Heart left ventricle (tissue), 16 donors: Measurements from ENCODE around the gene DTX3. TPM values are rescaled to one million over a fixed set of nuclear protein-coding genes. Genes with fewer than 3 reads are reported as not detected.
A peak's percentile ranks its signal among the peaks of the same experiment; 100 is the strongest.

Experiments
- ATAC-seq, 4 donors: fragments of 200-7000 bp; cut with Tn5 transposase; one replicate each; pipeline ENCODE4 v1.9.1; 2020 to 2022; ENCODE audit warnings: moderate library complexity in 4 of 4, mild to moderate bottlenecking in 3 of 4, moderate number of reproducible peaks in 1 of 4
- DNase-seq, 5 donors: peaks; one replicate each; pipeline ENCODE4 v3.0.0-alpha.2; 2020
- H3K27ac ChIP-seq, 12 donors: fragments of 200-600 bp; sonication (generic) in 4 of 12; one replicate each; pipeline versions ENCODE4 v1.5.0 to v1.8.0; 2016 to 2022; ENCODE audit warnings: mild to moderate bottlenecking in 2 of 12
- H3K27me3 ChIP-seq, 9 donors: fragments of 200-600 bp; sonication (generic) in 2 of 9; one replicate each; pipeline versions ENCODE4 v1.5.1 to v1.8.0; 2016 to 2022; ENCODE audit warnings: mild to moderate bottlenecking in 3 of 9
- H3K36me3 ChIP-seq, 9 donors: fragments of 200-600 bp; sonication (generic) in 2 of 9; one replicate each; pipeline versions ENCODE4 v1.5.0 to v1.8.0; 2018 to 2022; ENCODE audit warnings: mild to moderate bottlenecking in 2 of 9
- H3K4me1 ChIP-seq, 12 donors: fragments of 200-600 bp; sonication (generic) in 4 of 12; one replicate each; pipeline versions ENCODE4 v1.5.0 to v1.8.0; 2016 to 2022; ENCODE audit warnings: mild to moderate bottlenecking in 3 of 12
- H3K4me3 ChIP-seq, 12 donors: fragments of 200-600 bp; sonication (generic) in 4 of 12; one replicate each; pipeline versions ENCODE4 v1.5.0 to v1.8.0; 2017 to 2022; ENCODE audit warnings: mild to moderate bottlenecking in 9 of 12, moderate library complexity in 4 of 12
- H3K9me3 ChIP-seq, 12 donors: fragments of 200-600 bp; sonication (generic) in 4 of 12; one replicate each; pipeline versions ENCODE4 v1.5.0 to v1.8.0; 2016 to 2022; ENCODE audit warnings: mild to moderate bottlenecking in 1 of 12
- CTCF ChIP-seq, 12 donors: fragments of 200-600 bp; sonication (generic) in 4 of 12; IDR thresholded peaks; one replicate each; pipeline versions ENCODE4 v1.5.0 to v1.8.0; 2018 to 2022; ENCODE audit warnings: antibody characterized with exemption in 12 of 12, mild to moderate bottlenecking in 5 of 12
- POLR2A ChIP-seq, 2 donors: fragments of 450-650 bp; IDR thresholded peaks; one replicate each; pipeline ENCODE4 v1.6.1; 2017; ENCODE audit warnings: antibody characterized with exemption in 2 of 2, mild to moderate bottlenecking in 2 of 2, moderate library complexity in 2 of 2
- WGBS, 4 donors: extraction: QIAGEN DNeasy Blood & Tissue Kit in 2 of 4; methylation state at CpG; one replicate each; pipeline versions ENCODE4 v1.1.5 to v1.1.7; 2013 to 2018; 5-methylcytosine and 5-hydroxymethylcytosine counted together
- intact Hi-C, 10 donors: fragments of 100-400 bp; cut with DNase I; formaldehyde crosslinking; loops; one replicate each; pipeline versions ENCODE4 v1.11.1 to v1.14.2; 2022
- polyA plus RNA-seq, 2 donors: library from polyadenylated mRNA; stranded (reverse); fragments of 200-250 nt; gene quantifications; one replicate each; pipeline ENCODE4 v1.2.3, GENCODE V29; 2013
- total RNA-seq, 9 donors: library from RNA; depleted of rRNA in 2 of 9; stranded (reverse); fragments of >200 nt in 2 of 9; fragmentation: NEBNext Ultra II Directional in 3 of 9; extraction: Animal tissue kit (Norgen Biotek cat#: 25700) in 3 of 9; gene quantifications; one replicate each; pipeline versions ENCODE4 v1.1.0 to v1.2.4, GENCODE V29; 2016 to 2023
- donor health status: ischemic (EF 13 %, LVEDD 7.1; RV severe dilation, severe dysfunction).
- donor health status: healthy with polysubstance abuse.
- donor health status: DM: no; HTN: yes; CAD: no.
- donor health status: DM: no; HTN: no; CAD: no.
- donor health status: ischemic (EF 25% LVEDD 6.9; RV normal size, moderate dysfunction).
- donor health status: ischemic (EF 25% LVEDD 5.7; RV mildly dilated, moderate dysfunction).
- donor health status: healthy.
- donor health status: DM: yes; HTN: yes; CAD: no.
- donor health status: ischemic (EF 35%, LVEDD 5.7; RV mildly dilated, moderate dysfunction).
- donor health status: nonischemic (EF 11% LVEDD 7.7; RV severe dilation, severe dysfunction).
- donor health status: DM: yes; HTN: yes; CAD: no.
- donor health status: PGD.
- donor health status: ischemic (EF 29% LVEDD 5.4; RV normal size, mild dysfunction).
- donor health status: nonischemic (EF 23%, LVEDD 6.1; RV moderate dilation, normal function).

Gene DTX3
- total and polyA plus RNA-seq, 11 donors = 15.6 to 30.7 (median 22.4) TPM

- DNase-seq (no peak), ATAC-seq (no peak)
- Histone ChIP-seq H3K4me1 (peaks cover 0 to 7% (median 0%) of the 10 kb centered on the region in 12 donors), H3K9me3 (no peaks in the 10 kb centered on the region), H3K4me3 (no peak overlapping the region), H3K27me3 (peaks cover 0 to 9% (median 2%) of the 10 kb centered on the region in 9 donors), H3K27ac (no peak overlapping the region), H3K36me3 (no peaks in the 10 kb centered on the region)
- 80 to 100% (median 93%) methylated on average over 1 of the region's 1 CpG for WGBS, 4 donors
- TF ChIP-seq POLR2A (IDR thresholded peaks at IDR 0.05) (no peak), CTCF (IDR thresholded peaks at IDR 0.05) (no peak)
- intact Hi-C loops = loop anchor here in 8 of 10 donors (2.0 to 10.0 kb wide), 9 partner anchors 39 to 323 kb away; partner anchors contain the start of genes AGAP2 (in 2 of the 8), B4GALNT1 (in 2 of the 8) and OS9 (in 2 of the 8)
Measured at GRCh38 chr12:57581802-57582201, 22.8 kb upstream of the DTX3 start.

- Histone ChIP-seq H3K4me1 (peaks cover 0 to 7% (median 0%) of the 10 kb centered on the region in 12 donors), H3K4me3 (no peak overlapping the region), H3K27me3 (peaks cover 0 to 16% (median 3%) of the 10 kb centered on the region in 9 donors), H3K9me3 (no peaks in the 10 kb centered on the region), H3K27ac (no peak overlapping the region), H3K36me3 (no peaks in the 10 kb centered on the region)
- TF ChIP-seq POLR2A (IDR thresholded peaks at IDR 0.05) (no peak), CTCF (IDR thresholded peaks at IDR 0.05) (no peak)
- no peak for ATAC-seq
- intact Hi-C loops = loop anchor here in 8 of 10 donors (2.0 to 10.0 kb wide), 9 partner anchors 38 to 322 kb away; partner anchors contain the start of genes AGAP2 (in 2 of the 8), B4GALNT1 (in 2 of the 8) and OS9 (in 2 of the 8)
- no peak for DNase-seq
- WGBS, 4 donors = 94 to 100% (median 98%) methylated on average over 1 of the region's 1 CpG
Measured at GRCh38 chr12:57582440-57582839, 22.2 kb upstream of the DTX3 start.

GRCh38 chr12:57583008-57583831 lies 21.4 kb upstream of the DTX3 start:
- Histone ChIP-seq H3K36me3 (no peaks in the 10 kb centered on the region), H3K9me3 (no peaks in the 10 kb centered on the region), H3K27me3 (peaks cover 0 to 22% (median 3%) of the 10 kb centered on the region in 9 donors), H3K27ac (no peak overlapping the region), H3K4me3 (no peak overlapping the region), H3K4me1 (peaks cover 0 to 7% (median 0%) of the 10 kb centered on the region in 12 donors)
- TF ChIP-seq CTCF (IDR thresholded peaks at IDR 0.05) = peak; percentile 89 to 96 (median 95)
- no peak for TF ChIP-seq POLR2A (IDR thresholded peaks at IDR 0.05)
- DNase-seq (peak in 4 of 5 donors; percentile 56 to 74 (median 60)), ATAC-seq (peak; percentile 81 to 96 (median 93))
- WGBS, 4 donors = 45 to 50% (median 48%) methylated on average over 13 of the region's 13 CpGs
- intact Hi-C loops = loop anchor here (1.0 to 10.0 kb wide), 11 partner anchors 38 to 322 kb away; partner anchors contain the start of genes AGAP2 (in 2 of the 10), B4GALNT1 (in 2 of the 10) and OS9 (in 2 of the 10)

- WGBS, 4 donors = 90 to 97% (median 94%) methylated on average over 2 of the region's 2 CpGs
Measured at GRCh38 chr12:57584050-57584449, 20.6 kb upstream of the DTX3 start.

More at GRCh38 chr12:57584050-57584449, 20.6 kb upstream of the DTX3 start:
- Histone ChIP-seq H3K27me3 (peaks cover 0 to 24% (median 3%) of the 10 kb centered on the region in 9 donors), H3K36me3 (no peaks in the 10 kb centered on the region), H3K4me3 (no peak overlapping the region), H3K4me1 (peaks cover 0 to 7% (median 0%) of the 10 kb centered on the region in 12 donors), H3K9me3 (no peaks in the 10 kb centered on the region), H3K27ac (no peak overlapping the region)
- ATAC-seq = no peak
- intact Hi-C loops = loop anchor here in 5 of 10 donors (1.0 to 10.0 kb wide), 8 partner anchors 36 to 321 kb away; partner anchors contain the start of genes AGAP2 (in 2 of the 5) and OS9 (in 2 of the 5)
- DNase-seq = no peak
- TF ChIP-seq CTCF (IDR thresholded peaks at IDR 0.05) (no peak), POLR2A (IDR thresholded peaks at IDR 0.05) (no peak)
